Suprapubic skin (tissue), 4 donors: ENCODE results near the gene GATA1. TPM values are rescaled to one million over a fixed set of nuclear protein-coding genes. Genes with fewer than 3 reads are reported as not detected.
A peak's percentile ranks its signal among the peaks of the same experiment; 100 is the strongest.

ENCODE experiments used
- DNase-seq, 2 donors: peaks; one replicate each; pipeline ENCODE4 v3.0.0-alpha.2; 2019; ENCODE audit warnings: low spot score in 2 of 2
- H3K27ac ChIP-seq: fragments of 200-600 bp; sonication (generic); one replicate; pipeline ENCODE4 v1.5.1; 2019
- H3K27me3 ChIP-seq: fragments of 200-600 bp; sonication (generic); one replicate; pipeline ENCODE4 v1.5.1; 2019
- H3K36me3 ChIP-seq: fragments of 200-600 bp; sonication (generic); one replicate; pipeline ENCODE4 v1.5.1; 2019
- H3K4me1 ChIP-seq: fragments of 200-600 bp; sonication (generic); one replicate; pipeline ENCODE4 v1.5.1; 2019
- H3K4me3 ChIP-seq: fragments of 200-600 bp; sonication (generic); one replicate; pipeline ENCODE4 v1.5.1; 2019; ENCODE audit warnings: mild to moderate bottlenecking
- H3K9me3 ChIP-seq: fragments of 200-600 bp; sonication (generic); one replicate; pipeline ENCODE4 v1.5.1; 2019
- CTCF ChIP-seq, 2 donors: fragments of 200-600 bp in 1 of 2; fragments of 450-650 bp in 1 of 2; sonication (generic) in 1 of 2; IDR thresholded peaks; one replicate each; pipeline ENCODE4 v1.5.1; 2016 to 2019; ENCODE audit warnings: antibody characterized with exemption in 2 of 2, mild to moderate bottlenecking in 1 of 2, moderate library complexity in 1 of 2
- EP300 ChIP-seq: sonication (generic); formaldehyde crosslinking; IDR thresholded peaks from one replicate; pipeline ENCODE4 v1.6.1; 2017; ENCODE audit warnings: antibody characterized with exemption
- POLR2A ChIP-seq, 2 donors: fragments of 450-650 bp; IDR thresholded peaks; one replicate each; pipeline ENCODE4 v1.6.1; 2017; ENCODE audit warnings: antibody characterized with exemption in 2 of 2, mild to moderate bottlenecking in 2 of 2, moderate library complexity in 2 of 2
- POLR2AphosphoS5 ChIP-seq, 3 donors: sonication (generic); formaldehyde crosslinking; IDR thresholded peaks; one replicate each; pipeline ENCODE4 v1.6.1; 2017; ENCODE audit warnings: antibody characterized with exemption in 3 of 3
- WGBS: methylation state at CpG from one replicate; pipeline ENCODE4 v1.1.5; 2018; 5-methylcytosine and 5-hydroxymethylcytosine counted together
- total RNA-seq, 4 donors: library from RNA; depleted of rRNA; stranded (reverse); fragments of >200 nt; gene quantifications; one replicate each; pipeline ENCODE4 v1.1.0, GENCODE V29; 2016

Gene GATA1
- total RNA-seq, 4 donors from 2014 or later, result not detected

- 43% methylated on average over 83 of the region's 89 CpGs for WGBS
- TF ChIP-seq POLR2A (IDR thresholded peaks at IDR 0.05) (peak in 1 of 2 donors; percentile 33), POLR2AphosphoS5 (IDR thresholded peaks at IDR 0.05) (peak in 1 of 3 donors; percentile 60), EP300 (no peak)
- Histone ChIP-seq H3K4me1 (peaks cover 8% of the 10 kb centered on the region), H3K9me3 (no peaks in the 10 kb centered on the region), H3K4me3 (peak within 1 kb of the TSS; percentile 59), H3K36me3 (peaks cover 6% of the 10 kb centered on the region), H3K27me3 (no peaks in the 10 kb centered on the region), H3K27ac (peak within 1 kb of the TSS; percentile 94)
- peak; percentile 96 to 97 for DNase-seq
These were observed 15.1 kb downstream of the GATA1 start, which contains the start of gene HDAC6 for GRCh38 chrX:48801280-48802088. Gene HDAC6 (plus strand): TSS chrX:48802067. CDS start chrX:48802693, 626 bp downstream.

GRCh38 chrX:48802089-48802904, 15.9 kb downstream of the GATA1 start:
- WGBS, result 43% methylated on average over 38 of the region's 40 CpGs
- H3K27ac ChIP-seq, result peak overlapping the region; percentile 94
- H3K4me3 ChIP-seq, result peak overlapping the region; percentile 57
- H3K36me3 ChIP-seq, result peaks cover 6% of the 10 kb centered on the region
- TF ChIP-seq EP300 (no peak), POLR2A (IDR thresholded peaks at IDR 0.05) (peak in 1 of 2 donors; percentile 35)
- H3K27me3 ChIP-seq, result no peaks in the 10 kb centered on the region
- H3K9me3 ChIP-seq, result no peaks in the 10 kb centered on the region
- peak; percentile 91 to 92 for DNase-seq
- peaks cover 8% of the 10 kb centered on the region for H3K4me1 ChIP-seq

- TF ChIP-seq POLR2AphosphoS5 (IDR thresholded peaks at IDR 0.05), result no peak
- TF ChIP-seq CTCF (IDR thresholded peaks at IDR 0.05), result no peak
- no peak for TF ChIP-seq POLR2A (IDR thresholded peaks at IDR 0.05)
- no peak for TF ChIP-seq EP300
- peak overlapping the region; percentile 57 for H3K4me3 ChIP-seq
These were observed 16.5 kb downstream of the GATA1 start for GRCh38 chrX:48802905-48803200.

GRCh38 chrX:48806081-48806480, 19.7 kb downstream of the GATA1 start:
- TF ChIP-seq EP300 (no peak), POLR2A (IDR thresholded peaks at IDR 0.05) (no peak), CTCF (IDR thresholded peaks at IDR 0.05) (no peak), POLR2AphosphoS5 (IDR thresholded peaks at IDR 0.05) (no peak)
- Histone ChIP-seq H3K36me3 (peaks cover 6% of the 10 kb centered on the region), H3K9me3 (no peaks in the 10 kb centered on the region), H3K27me3 (no peaks in the 10 kb centered on the region), H3K4me3 (no peak overlapping the region), H3K27ac (no peak overlapping the region), H3K4me1 (peaks cover 4% of the 10 kb centered on the region)
- DNase-seq, result peak in 1 of 2 donors; percentile 14
- 91% methylated on average over 4 of the region's 4 CpGs for WGBS

More at GRCh38 chrX:48802905-48803200, 16.5 kb downstream of the GATA1 start:
- peak overlapping the region; percentile 94 for H3K27ac ChIP-seq
- H3K36me3 ChIP-seq, result peaks cover 6% of the 10 kb centered on the region
- no peak for DNase-seq
- H3K27me3 ChIP-seq, result no peaks in the 10 kb centered on the region
- WGBS, result 62% methylated on average over 4 of the region's 4 CpGs
- peaks cover 8% of the 10 kb centered on the region for H3K4me1 ChIP-seq
- H3K9me3 ChIP-seq, result no peaks in the 10 kb centered on the region

- H3K4me1 ChIP-seq, result no peaks in the 10 kb centered on the region
- H3K4me3 ChIP-seq, result no peak overlapping the region
- 85% methylated on average over 8 of the region's 8 CpGs for WGBS
- H3K27ac ChIP-seq, result no peak overlapping the region
- DNase-seq, result no peak
- TF ChIP-seq POLR2A (IDR thresholded peaks at IDR 0.05) (no peak), EP300 (no peak), CTCF (IDR thresholded peaks at IDR 0.05) (no peak)
- H3K36me3 ChIP-seq, result peaks cover 25% of the 10 kb centered on the region
- no peaks in the 10 kb centered on the region for H3K27me3 ChIP-seq
- no peaks in the 10 kb centered on the region for H3K9me3 ChIP-seq
These were observed 27.3 kb downstream of the GATA1 start for GRCh38 chrX:48813644-48814043.

GRCh38 chrX:48814722-48815121, 28.3 kb downstream of the GATA1 start:
- Histone ChIP-seq H3K4me3 (no peak overlapping the region), H3K27me3 (no peaks in the 10 kb centered on the region), H3K27ac (no peak overlapping the region), H3K4me1 (no peaks in the 10 kb centered on the region), H3K9me3 (no peaks in the 10 kb centered on the region), H3K36me3 (peaks cover 25% of the 10 kb centered on the region)
- DNase-seq, result no peak
- TF ChIP-seq EP300 (no peak), POLR2AphosphoS5 (IDR thresholded peaks at IDR 0.05) (no peak), CTCF (IDR thresholded peaks at IDR 0.05) (no peak), POLR2A (IDR thresholded peaks at IDR 0.05) (no peak)
- WGBS, result 84% methylated on average over 3 of the region's 8 CpGs
